Activated CD4-positive, CD25-positive, alpha-beta regulatory T cell treated with anti-CD3 and anti-CD28 coated beads, Interleukin-2, amount 50 U/mL, for 24 hours (primary cell): ENCODE results near the gene SFXN5.
"Not testable (repeated sequence)": the region's sequence is repeated elsewhere in the genome, so short reads cannot be mapped to it uniquely, and the experiment has no call there.

Source experiments
- ATAC-seq, 2 donors: fragments of 150-1000 bp; cut with Tn5 transposase; one replicate each; pipeline ENCODE4 v1.10.0; 2021; ENCODE audit warnings: mild to moderate bottlenecking in 1 of 2, moderate library complexity in 1 of 2

Gene SFXN5

GRCh38 chr2:72920318-72921087 is 151.0 kb downstream of the SFXN5 start:
- peak; percentile 16 to 27 for ATAC-seq

GRCh38 chr2:72919414-72920317 is 151.8 kb downstream of the SFXN5 start:
- no peak for ATAC-seq

- no peak for ATAC-seq
Measured at GRCh38 chr2:72917877-72918553, 153.5 kb downstream of the SFXN5 start.

GRCh38 chr2:72917138-72917876 is 154.2 kb downstream of the SFXN5 start, which contains the start of gene EMX1:
EMX1 (plus strand) TSS chr2:72917519; CDS start chr2:72917853, 334 bp downstream.
- peak; percentile 44 to 57 for ATAC-seq

GRCh38 chr2:72916743-72917137 is 154.8 kb downstream of the SFXN5 start:
- no peak for ATAC-seq

- ATAC-seq = peak; percentile 52 to 53
Measured at GRCh38 chr2:72915907-72916742, 155.4 kb downstream of the SFXN5 start.

GRCh38 chr2:72915320-72915906 is 156.1 kb downstream of the SFXN5 start:
- no peak for ATAC-seq

GRCh38 chr2:72914589-72915319 is 156.8 kb downstream of the SFXN5 start:
- ATAC-seq = no peak

GRCh38 chr2:72914206-72914559 is 157.3 kb downstream of the SFXN5 start:
- no peak for ATAC-seq

- no peak for ATAC-seq
Measured at GRCh38 chr2:72913486-72914205, 157.9 kb downstream of the SFXN5 start.

GRCh38 chr2:72911256-72911655 is 160.3 kb downstream of the SFXN5 start:
- no peak for ATAC-seq

- ATAC-seq = no peak
Measured at GRCh38 chr2:72908741-72909140, 162.8 kb downstream of the SFXN5 start.

GRCh38 chr2:72907369-72907768 is 164.1 kb downstream of the SFXN5 start:
- ATAC-seq = not testable (repeated sequence)

- ATAC-seq = no peak
Measured at GRCh38 chr2:72901426-72901825, 170.1 kb downstream of the SFXN5 start.

- ATAC-seq = no peak
Measured at GRCh38 chr2:72900191-72900825, 171.2 kb downstream of the SFXN5 start.

GRCh38 chr2:72898585-72898906 is 173.0 kb downstream of the SFXN5 start:
- no peak for ATAC-seq

- ATAC-seq = no peak
Measured at GRCh38 chr2:72897785-72898584, 173.5 kb downstream of the SFXN5 start.

GRCh38 chr2:72896446-72896845 is 175.1 kb downstream of the SFXN5 start:
- no peak for ATAC-seq
